Fibroblast of lung (primary cell): ENCODE measurements around the gene RPL7A. TPM values are rescaled to one million over a fixed set of nuclear protein-coding genes. Genes with fewer than 3 reads are reported as not detected.

Experiments used
- DNase-seq, 2 donors: peaks; one replicate each; pipeline versions ENCODE4 v3.0.0 to v3.0.0-alpha.2; 2010; ENCODE audit warnings: low read depth in 2 of 2
- H2AFZ ChIP-seq: 2 replicates; pipeline ENCODE4 v1.5.1; 2012; ENCODE audit warnings: low read length, control low read depth, inconsistent platforms
- H3K27ac ChIP-seq: 2 replicates; pipeline ENCODE4 v1.5.1; 2011; ENCODE audit warnings: low read length, control low read depth; ENCODE audit not compliant: insufficient read depth
- H3K27me3 ChIP-seq: 2 replicates; pipeline ENCODE4 v1.5.1; 2011; ENCODE audit warnings: mild to moderate bottlenecking, low read length; ENCODE audit not compliant: control insufficient read depth, insufficient read depth
- H3K36me3 ChIP-seq: 2 replicates; pipeline ENCODE4 v1.5.1; 2011; ENCODE audit warnings: low read length; ENCODE audit not compliant: control insufficient read depth, insufficient read depth
- H3K4me1 ChIP-seq: 2 replicates; pipeline ENCODE4 v1.5.1; 2011; ENCODE audit warnings: low read length; ENCODE audit not compliant: control insufficient read depth, insufficient read depth; ENCODE audit errors: extremely low read depth
- H3K4me2 ChIP-seq: 2 replicates; pipeline ENCODE4 v1.5.1; 2011; ENCODE audit warnings: low read length, control low read depth; ENCODE audit not compliant: insufficient read depth; ENCODE audit errors: extremely low read depth
- H3K4me3 ChIP-seq, 4 experiments: fragments of 200-600 bp in 1 of 4; sonication (generic) in 1 of 4; replicated peaks in 1 of 4; 2 replicates each; pipeline ENCODE4 v1.5.1; 2011 to 2016; ENCODE audit warnings: low read length in 4 of 4, low read depth in 3 of 4, mild to moderate bottlenecking in 3 of 4, control low read depth in 2 of 4, inconsistent platforms in 1 of 4, mixed read lengths in 1 of 4; ENCODE audit not compliant: insufficient read depth in 1 of 4; ENCODE audit errors: control extremely low read depth in 1 of 4
- H3K79me2 ChIP-seq: 2 replicates; pipeline ENCODE4 v1.5.1; 2012; ENCODE audit warnings: mild to moderate bottlenecking, low read length, inconsistent platforms; ENCODE audit not compliant: control insufficient read depth, insufficient read depth
- H3K9ac ChIP-seq: 2 replicates; pipeline ENCODE4 v1.5.1; 2011; ENCODE audit warnings: mild to moderate bottlenecking, low read length, control low read depth; ENCODE audit not compliant: insufficient read depth
- H3K9me3 ChIP-seq: 2 replicates; pipeline ENCODE4 v1.5.1; 2012; ENCODE audit warnings: low read depth, low read length; ENCODE audit not compliant: control insufficient read depth, insufficient read depth
- H4K20me1 ChIP-seq: 2 replicates; pipeline ENCODE4 v1.5.1; 2011; ENCODE audit warnings: low read length; ENCODE audit not compliant: control insufficient read depth, insufficient read depth; ENCODE audit errors: extremely low read depth
- EZH2 ChIP-seq: IDR thresholded peaks from 2 replicates; pipeline ENCODE4 v1.5.1; 2012; ENCODE audit warnings: low read length, control low read depth, mild to moderate bottlenecking; ENCODE audit errors: missing control alignments
- polyA plus RNA-seq, 2 donors: library from polyadenylated mRNA; depleted of rRNA in 1 of 2; stranded (reverse) in 1 of 2; unstranded in 1 of 2; fragments of >200 nt; gene quantifications; 2 replicates each; pipeline ENCODE4 v1.2.1, GENCODE V29; 2011 to 2012; ENCODE audit warnings: missing spikeins in 1 of 2
- total RNA-seq: library from RNA; depleted of rRNA; stranded (reverse); fragments of >200 nt; gene quantifications from 2 replicates; pipeline ENCODE4 v1.2.1, GENCODE V29; 2014
- TF ChIP-seq, protein P1 (sequence below), 2 donors: IDR thresholded peaks in 1 of 2; conservative IDR thresholded peaks in 1 of 2; 1 replicate in 1 of 2; 2 replicates in 1 of 2; pipeline ENCODE4 v1.5.1; 2011 to 2012; ENCODE audit warnings: low read length in 2 of 2, control low read depth in 1 of 2, inconsistent platforms in 1 of 2, low read depth in 1 of 2, mild to moderate bottlenecking in 1 of 2

RPL7A gene
- total and polyA plus RNA-seq, 2 donors (not counting 1 experiment from before 2014, with no cell fraction given): 1,820 to 2,991 TPM

DNA sequence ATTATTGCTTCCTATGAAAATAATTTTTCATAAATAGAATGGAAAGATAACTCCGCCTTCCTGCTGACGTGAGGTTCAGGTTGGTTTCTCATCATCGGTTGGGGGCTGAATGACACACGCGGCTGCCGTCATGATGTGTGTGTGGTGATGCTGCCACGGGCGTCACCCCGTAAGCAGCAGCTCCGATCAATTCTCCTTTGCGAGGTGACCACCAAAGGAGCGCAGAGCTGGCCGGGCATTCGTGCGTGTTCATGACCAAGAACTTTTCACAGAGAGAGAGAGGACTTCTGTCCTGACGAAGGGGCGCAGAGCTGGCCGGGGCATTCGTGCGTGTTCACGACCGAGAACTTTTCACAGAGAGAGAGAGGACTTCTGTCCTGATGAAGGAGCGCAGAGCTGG, 42.3 kb upstream of the RPL7A start:
- Histone ChIP-seq H3K27ac (no peak overlapping the region), H4K20me1 (no peaks in the 10 kb centered on the region), H3K4me2 (no peak overlapping the region), H2AFZ (no peak overlapping the region), H3K9me3 (no peaks in the 10 kb centered on the region), H3K36me3 (no peaks in the 10 kb centered on the region), H3K4me3 (no peak overlapping the region), H3K79me2 (no peaks in the 10 kb centered on the region), H3K4me1 (no peaks in the 10 kb centered on the region), H3K27me3 (no peaks in the 10 kb centered on the region), H3K9ac (no peak overlapping the region)
- no peak for DNase-seq
- TF ChIP-seq, protein P1, sequence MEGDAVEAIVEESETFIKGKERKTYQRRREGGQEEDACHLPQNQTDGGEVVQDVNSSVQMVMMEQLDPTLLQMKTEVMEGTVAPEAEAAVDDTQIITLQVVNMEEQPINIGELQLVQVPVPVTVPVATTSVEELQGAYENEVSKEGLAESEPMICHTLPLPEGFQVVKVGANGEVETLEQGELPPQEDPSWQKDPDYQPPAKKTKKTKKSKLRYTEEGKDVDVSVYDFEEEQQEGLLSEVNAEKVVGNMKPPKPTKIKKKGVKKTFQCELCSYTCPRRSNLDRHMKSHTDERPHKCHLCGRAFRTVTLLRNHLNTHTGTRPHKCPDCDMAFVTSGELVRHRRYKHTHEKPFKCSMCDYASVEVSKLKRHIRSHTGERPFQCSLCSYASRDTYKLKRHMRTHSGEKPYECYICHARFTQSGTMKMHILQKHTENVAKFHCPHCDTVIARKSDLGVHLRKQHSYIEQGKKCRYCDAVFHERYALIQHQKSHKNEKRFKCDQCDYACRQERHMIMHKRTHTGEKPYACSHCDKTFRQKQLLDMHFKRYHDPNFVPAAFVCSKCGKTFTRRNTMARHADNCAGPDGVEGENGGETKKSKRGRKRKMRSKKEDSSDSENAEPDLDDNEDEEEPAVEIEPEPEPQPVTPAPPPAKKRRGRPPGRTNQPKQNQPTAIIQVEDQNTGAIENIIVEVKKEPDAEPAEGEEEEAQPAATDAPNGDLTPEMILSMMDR (conservative IDR thresholded peaks at IDR 0.05 in 1 of 2, IDR thresholded peaks at IDR 0.05 in 1 of 2; ENCODE audit: low read depth in 1 of 2, low read length in 2 of 2): no peak
- no peak for TF ChIP-seq EZH2

DNA sequence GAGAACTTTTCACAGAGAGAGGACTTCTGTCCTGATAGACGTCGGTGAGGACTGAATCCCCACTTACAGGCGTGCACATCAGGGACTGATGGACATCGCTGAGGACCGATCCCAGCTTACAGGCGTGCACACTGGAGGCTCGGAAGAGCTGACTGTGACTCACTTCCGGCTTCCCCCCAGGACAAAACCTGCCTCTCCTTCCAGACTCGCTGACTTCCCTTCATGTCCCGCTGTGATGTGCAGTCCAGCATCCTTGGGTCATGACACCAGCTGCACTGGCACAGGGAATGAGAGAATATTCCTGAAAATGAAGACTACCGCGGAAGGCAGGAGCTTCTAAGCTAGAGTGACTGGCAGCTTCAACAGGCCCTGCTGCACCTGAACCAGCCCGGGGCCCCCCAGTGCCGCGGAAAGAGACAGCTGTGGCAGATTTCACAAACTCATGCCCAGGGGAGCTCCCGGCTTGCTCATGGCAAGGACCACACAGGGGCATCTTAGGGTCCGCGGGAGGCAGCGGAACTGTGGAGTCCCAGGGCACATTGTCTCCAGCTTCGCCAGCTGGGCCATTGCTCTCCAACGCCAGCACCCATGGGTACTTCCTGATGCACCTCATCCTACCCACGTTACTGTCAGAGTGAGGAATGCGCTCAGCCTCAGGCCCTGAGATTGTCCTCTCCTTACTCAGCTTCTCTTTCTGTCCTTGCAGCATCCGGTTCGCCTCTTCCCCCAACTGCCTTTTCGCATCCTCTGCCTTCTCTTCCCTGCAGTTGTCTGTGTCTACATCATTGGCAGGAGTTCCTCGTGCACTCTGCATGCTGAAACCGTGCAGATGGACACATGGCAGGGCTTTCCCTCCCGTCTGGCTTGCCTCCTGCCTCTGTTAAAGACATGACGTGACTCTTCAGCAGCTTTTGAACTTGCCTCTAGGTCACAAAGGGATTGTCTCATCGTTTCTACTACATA, 41.5 kb upstream of the RPL7A start:
- no peaks in the 10 kb centered on the region for H3K27me3 ChIP-seq
- H3K4me2 ChIP-seq: no peak overlapping the region
- no peak overlapping the region for H3K27ac ChIP-seq
- H3K79me2 ChIP-seq: no peaks in the 10 kb centered on the region
- H3K9ac ChIP-seq: no peak overlapping the region
- H4K20me1 ChIP-seq: no peaks in the 10 kb centered on the region
- H2AFZ ChIP-seq: no peak overlapping the region
- DNase-seq: no peak
- no peaks in the 10 kb centered on the region for H3K4me1 ChIP-seq
- no peaks in the 10 kb centered on the region for H3K9me3 ChIP-seq
- H3K36me3 ChIP-seq: no peaks in the 10 kb centered on the region
- H3K4me3 ChIP-seq: no peak overlapping the region
- TF ChIP-seq, protein P1 (conservative IDR thresholded peaks at IDR 0.05 in 1 of 2, IDR thresholded peaks at IDR 0.05 in 1 of 2; ENCODE audit: low read depth in 1 of 2, low read length in 2 of 2): no peak
- TF ChIP-seq EZH2: no peak

DNA sequence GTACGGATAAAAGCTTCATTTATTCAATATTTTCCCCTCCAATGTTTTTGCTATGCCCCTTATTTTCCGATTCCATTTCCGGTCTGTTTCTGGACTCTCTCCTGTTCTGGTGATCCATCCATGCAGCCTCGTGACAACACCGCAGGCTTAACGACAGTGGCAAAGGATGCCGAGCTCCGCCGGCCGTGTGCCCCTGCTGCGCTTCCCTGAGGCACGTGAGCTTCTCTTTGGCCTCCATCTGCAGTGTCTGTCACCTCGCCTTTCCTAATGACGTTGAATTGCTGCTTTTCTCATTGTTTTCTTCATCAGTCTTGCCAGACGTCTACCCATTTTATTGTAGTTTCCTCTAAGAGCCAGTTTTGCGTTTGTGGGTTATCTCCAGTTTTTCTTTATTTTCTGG, 40.7 kb upstream of the RPL7A start:
- Histone ChIP-seq H2AFZ (no peak overlapping the region), H3K27me3 (no peaks in the 10 kb centered on the region), H3K9me3 (no peaks in the 10 kb centered on the region), H4K20me1 (no peaks in the 10 kb centered on the region), H3K4me2 (no peak overlapping the region), H3K27ac (no peak overlapping the region), H3K36me3 (no peaks in the 10 kb centered on the region), H3K79me2 (no peaks in the 10 kb centered on the region), H3K4me1 (no peaks in the 10 kb centered on the region), H3K9ac (no peak overlapping the region), H3K4me3 (no peak overlapping the region)
- TF ChIP-seq, protein P1 (conservative IDR thresholded peaks at IDR 0.05 in 1 of 2, IDR thresholded peaks at IDR 0.05 in 1 of 2; ENCODE audit: low read depth in 1 of 2, low read length in 2 of 2): no peak
- TF ChIP-seq EZH2: no peak
- no peak for DNase-seq
